Right lobe of liver (tissue), 6 donors: ENCODE measurements around the gene ACAN. TPM values are rescaled to one million over a fixed set of nuclear protein-coding genes. Genes with fewer than 3 reads are reported as not detected.

Source experiments
- ATAC-seq, 4 donors: fragments of 200-7000 bp; cut with Tn5 transposase; one replicate each; pipeline ENCODE4 v1.9.1; 2020; ENCODE audit warnings: mild to moderate bottlenecking in 4 of 4, moderate library complexity in 4 of 4
- DNase-seq, 3 donors: peaks; one replicate each; pipeline ENCODE4 v3.0.0-alpha.2; 2020
- H3K27ac ChIP-seq, 3 donors: fragments of 200-600 bp; one replicate each; pipeline ENCODE4 v1.8.0; 2022
- H3K27me3 ChIP-seq, 2 donors: fragments of 200-600 bp; one replicate each; pipeline ENCODE4 v1.8.0; 2022
- H3K36me3 ChIP-seq, 4 donors: fragments of 200-600 bp; sonication (generic) in 1 of 4; one replicate each; pipeline versions ENCODE4 v1.5.1 to v1.8.0; 2017 to 2022; ENCODE audit warnings: control low read depth in 1 of 4
- H3K4me1 ChIP-seq, 4 donors: fragments of 200-600 bp; sonication (generic) in 1 of 4; one replicate each; pipeline versions ENCODE4 v1.5.1 to v1.8.0; 2017 to 2022; ENCODE audit warnings: control low read depth in 1 of 4
- H3K4me3 ChIP-seq, 3 donors: fragments of 200-600 bp; one replicate each; pipeline ENCODE4 v1.8.0; 2022
- H3K9me3 ChIP-seq, 4 donors: fragments of 200-600 bp; sonication (generic) in 1 of 4; one replicate each; pipeline versions ENCODE4 v1.5.1 to v1.8.0; 2017 to 2022; ENCODE audit warnings: control low read depth in 1 of 4
- CTCF ChIP-seq, 4 donors: fragments of 200-600 bp in 3 of 4; fragments of 450-650 bp in 1 of 4; IDR thresholded peaks; one replicate each; pipeline versions ENCODE4 v1.5.1 to v1.8.0; 2016 to 2022; ENCODE audit warnings: antibody characterized with exemption in 4 of 4, mild to moderate bottlenecking in 2 of 4
- POLR2A ChIP-seq: fragments of 450-650 bp; IDR thresholded peaks from one replicate; pipeline ENCODE4 v1.6.1; 2017; ENCODE audit warnings: antibody characterized with exemption, mild to moderate bottlenecking
- WGBS: methylation state at CpG from one replicate; pipeline ENCODE4 v1.1.6; 2018; ENCODE audit warnings: low coverage, low lambda C conversion rate; ENCODE audit not compliant: insufficient coverage; ENCODE audit errors: missing lambda C conversion rate; 5-methylcytosine and 5-hydroxymethylcytosine counted together
- intact Hi-C, 2 donors: fragments of 100-400 bp; cut with DNase I; formaldehyde crosslinking; loops; one replicate each; pipeline versions ENCODE4 v1.11.2 to v1.14.1; 2022
- total RNA-seq, 6 experiments: library from RNA; depleted of rRNA in 2 of 6; stranded (reverse); fragments of >200 nt in 2 of 6; fragmentation: NEBNext Ultra II Directional in 3 of 6; extraction: Animal tissue kit (Norgen Biotek cat#: 25700) in 3 of 6; gene quantifications; one replicate each; pipeline versions ENCODE4 v1.1.0 to v1.2.4, GENCODE V29; 2016 to 2023
- donor health status: DM: no; HTN: yes; CAD: no.
- donor health status: DM: no; HTN: no; CAD: no.
- donor health status: DM: no; HTN: no; CAD: no.
- donor health status: DM: no; HTN: yes; CAD: no.
- donor health status: DM: no; HTN: yes; CAD: no.

The ACAN gene
- total RNA-seq, 6 experiments from 2014 or later = 0.07 TPM; not detected in 5

GRCh38 chr15:88843334-88843733, 40.1 kb downstream of the ACAN start:
- Histone ChIP-seq H3K9me3 (no peaks in the 10 kb centered on the region), H3K4me1 (no peaks in the 10 kb centered on the region), H3K27ac (no peak overlapping the region), H3K36me3 (no peaks in the 10 kb centered on the region), H3K4me3 (no peak overlapping the region), H3K27me3 (no peaks in the 10 kb centered on the region)
- intact Hi-C loops = no loop called here
- no CpG with 5 or more reads among the region's 21 CpGs for WGBS
- TF ChIP-seq POLR2A (no peak), CTCF (IDR thresholded peaks at IDR 0.05) (no peak)
- DNase-seq (no peak), ATAC-seq (no peak)

GRCh38 chr15:88844749-88845386, 41.6 kb downstream of the ACAN start:
- DNase-seq (no peak), ATAC-seq (no peak)
- H3K36me3 ChIP-seq = no peaks in the 10 kb centered on the region
- H3K27ac ChIP-seq = no peak overlapping the region
- no peak for TF ChIP-seq POLR2A
- no peak for TF ChIP-seq CTCF (IDR thresholded peaks at IDR 0.05)
- H3K9me3 ChIP-seq = no peaks in the 10 kb centered on the region
- no peaks in the 10 kb centered on the region for H3K4me1 ChIP-seq
- H3K4me3 ChIP-seq = no peak overlapping the region
- 32% methylated on average over 5 of the region's 5 CpGs for WGBS
- no peaks in the 10 kb centered on the region for H3K27me3 ChIP-seq
- intact Hi-C loops = no loop called here

- Histone ChIP-seq H3K27me3 (no peaks in the 10 kb centered on the region), H3K4me3 (no peak overlapping the region), H3K4me1 (no peaks in the 10 kb centered on the region), H3K9me3 (no peaks in the 10 kb centered on the region), H3K27ac (no peak overlapping the region), H3K36me3 (no peaks in the 10 kb centered on the region)
- no peak for DNase-seq
- intact Hi-C loops = no loop called here
- 75% methylated on average over 4 of the region's 15 CpGs for WGBS
- ATAC-seq = no peak
- TF ChIP-seq CTCF (IDR thresholded peaks at IDR 0.05) = no peak
- TF ChIP-seq POLR2A = no peak
Measured at GRCh38 chr15:88845616-88846015, 42.4 kb downstream of the ACAN start.

- no CpG with 5 or more reads among the region's 20 CpGs for WGBS
- no peak for ATAC-seq
- Histone ChIP-seq H3K4me3 (no peak overlapping the region), H3K27me3 (no peaks in the 10 kb centered on the region), H3K9me3 (no peaks in the 10 kb centered on the region), H3K36me3 (no peaks in the 10 kb centered on the region), H3K27ac (no peak overlapping the region), H3K4me1 (no peaks in the 10 kb centered on the region)
- DNase-seq = no peak
- intact Hi-C loops = no loop called here
- TF ChIP-seq CTCF (IDR thresholded peaks at IDR 0.05) (no peak), POLR2A (no peak)
Measured at GRCh38 chr15:88847144-88847543, 43.9 kb downstream of the ACAN start.

GRCh38 chr15:88848203-88848602, 45.0 kb downstream of the ACAN start:
- TF ChIP-seq CTCF (IDR thresholded peaks at IDR 0.05) = no peak
- TF ChIP-seq POLR2A = no peak
- no peaks in the 10 kb centered on the region for H3K36me3 ChIP-seq
- no peak overlapping the region for H3K27ac ChIP-seq
- DNase-seq = no peak
- 59% methylated on average over 3 of the region's 3 CpGs for WGBS
- intact Hi-C loops = no loop called here
- no peak for ATAC-seq
- no peaks in the 10 kb centered on the region for H3K27me3 ChIP-seq
- no peaks in the 10 kb centered on the region for H3K4me1 ChIP-seq
- no peaks in the 10 kb centered on the region for H3K9me3 ChIP-seq
- H3K4me3 ChIP-seq = no peak overlapping the region
